HG02759 (cell line): ENCODE results near the gene ADAMTS18.
A peak's percentile ranks its signal among the peaks of the same experiment; 100 is the strongest.

ENCODE experiments used
- ATAC-seq: cut with Tn5 transposase; IDR thresholded peaks from one replicate; pipeline ENCODE4 v1.9.1; 2021; ENCODE audit warnings: mild to moderate bottlenecking, moderate library complexity; ENCODE audit not compliant: unreplicated experiment

Gene ADAMTS18

DNA sequence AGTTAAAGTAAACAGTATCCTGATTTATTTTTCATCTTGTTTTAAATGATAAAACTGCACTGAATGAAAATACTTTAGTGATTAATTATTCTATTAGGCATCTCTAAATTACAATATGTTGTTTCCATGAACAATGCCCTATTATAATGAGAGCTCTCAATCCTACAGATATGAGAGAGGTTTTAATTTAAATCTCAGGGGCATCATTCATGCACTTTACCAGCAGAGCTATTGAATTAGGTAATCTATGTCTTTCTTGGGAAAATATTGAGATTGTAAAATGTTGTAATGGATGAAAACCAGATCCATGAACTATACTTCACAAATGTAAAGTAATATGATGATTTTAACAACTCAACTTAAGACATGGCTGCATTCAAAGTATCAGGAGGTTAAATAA, 103.8 kb downstream of the ADAMTS18 start:
- no peak for ATAC-seq

DNA sequence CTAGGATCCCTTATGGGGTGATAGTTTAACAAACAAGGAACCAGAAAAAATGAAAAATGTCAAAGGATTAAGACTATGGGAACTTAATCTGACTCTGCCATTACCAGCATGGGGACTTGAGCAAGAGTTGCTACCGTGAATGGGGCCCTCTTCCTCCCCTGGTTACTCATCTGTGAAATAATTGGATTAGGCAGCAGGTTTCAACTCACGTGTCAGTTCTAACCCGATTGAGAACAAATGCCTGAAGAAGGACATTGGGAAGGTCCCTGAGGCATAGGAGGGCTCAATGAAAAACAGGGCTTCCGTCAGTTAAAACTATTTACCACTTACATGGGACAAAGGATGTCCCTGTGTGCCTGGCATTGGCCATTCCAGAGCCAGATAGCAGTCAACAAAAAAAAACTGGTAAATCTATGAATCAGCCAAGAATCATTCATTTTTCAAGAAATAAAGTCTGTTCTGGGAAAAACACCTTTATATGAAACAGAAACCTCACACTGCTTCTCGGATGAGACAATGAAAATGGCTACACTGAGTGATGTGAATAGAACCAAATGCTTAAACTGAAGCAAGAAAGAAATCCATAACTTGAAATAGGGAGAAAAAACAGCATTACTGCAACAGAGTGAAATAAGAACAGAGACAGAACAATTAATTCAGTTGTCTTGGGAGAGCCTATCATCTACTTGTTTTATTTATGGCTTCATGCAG, 104.3 kb downstream of the ADAMTS18 start:
- ATAC-seq, result no peak

DNA sequence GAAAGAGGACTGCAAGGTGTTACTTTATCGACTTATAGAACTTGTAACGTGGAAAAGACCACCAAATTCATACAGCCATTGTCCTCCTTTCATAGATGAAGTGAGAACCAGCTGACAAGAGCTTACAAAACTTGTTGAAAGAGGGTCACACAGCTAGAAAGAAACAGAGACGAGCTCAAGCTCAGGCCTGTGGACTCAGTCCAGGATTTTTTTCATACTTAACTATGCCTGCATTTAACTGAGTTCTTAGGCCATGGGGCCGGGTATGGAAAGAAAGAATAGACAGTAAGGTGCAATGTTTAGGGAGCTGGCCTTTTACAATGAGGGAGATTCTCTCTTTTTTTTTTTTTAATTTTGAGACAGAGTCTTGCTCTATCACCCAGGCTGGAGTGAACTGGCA, 106.1 kb downstream of the ADAMTS18 start:
- no peak for ATAC-seq

DNA sequence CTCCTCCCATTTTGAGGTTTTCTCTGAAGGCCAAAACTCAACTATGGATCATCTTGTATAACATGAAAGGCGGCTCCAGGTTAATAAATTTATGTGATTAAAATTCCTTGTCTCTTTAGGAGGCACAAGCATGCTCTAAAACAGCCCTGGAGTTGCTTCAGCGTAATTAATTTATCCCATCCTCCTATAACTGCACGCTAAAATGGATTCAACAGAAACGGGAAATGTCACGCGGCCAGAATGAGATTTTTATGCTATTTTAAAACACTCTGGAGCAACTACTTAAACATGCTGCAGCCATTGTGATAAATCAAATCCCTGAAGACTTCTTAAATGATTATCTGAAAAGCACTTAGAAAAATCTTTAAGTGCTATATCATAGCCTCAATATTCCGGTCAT, 106.6 kb downstream of the ADAMTS18 start:
- no peak for ATAC-seq

DNA sequence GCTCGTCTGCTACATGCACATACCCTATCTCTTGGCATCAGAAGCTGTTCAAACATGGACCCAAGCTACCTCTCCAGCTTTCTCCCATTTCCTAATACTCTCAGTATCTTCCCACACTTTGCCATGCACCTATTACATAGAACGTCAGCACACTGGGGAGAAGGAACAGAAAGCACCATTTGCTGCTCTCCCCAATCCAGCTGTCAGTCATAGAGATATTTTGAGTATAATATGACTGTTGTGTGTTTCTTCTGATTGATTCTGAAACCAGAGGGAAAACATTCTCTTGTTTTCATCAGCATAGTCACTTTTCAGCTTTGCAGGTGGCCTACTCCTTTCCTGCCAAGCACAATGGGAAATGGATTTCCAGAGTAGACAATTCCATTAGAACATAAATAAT, 107.1 kb downstream of the ADAMTS18 start:
- peak; percentile 73 for ATAC-seq

DNA sequence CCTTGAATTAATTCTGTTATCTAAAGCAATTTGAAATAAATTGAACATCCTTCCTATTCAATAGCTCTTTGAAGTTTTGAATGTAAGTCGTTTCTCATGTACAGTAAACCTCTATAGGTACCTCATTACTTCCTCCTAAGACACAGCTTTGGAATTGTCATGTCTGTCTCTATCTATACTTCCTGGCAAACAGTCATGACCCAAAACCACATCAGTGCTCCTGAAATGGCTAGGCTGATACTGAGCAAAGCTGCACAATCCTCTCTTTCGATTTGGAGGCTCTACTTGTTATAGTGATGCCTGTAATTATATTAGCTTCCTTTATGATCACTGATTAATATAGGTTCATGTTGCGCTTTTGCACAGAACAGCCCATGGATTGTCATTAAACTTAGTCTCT, 110.1 kb downstream of the ADAMTS18 start:
- no peak for ATAC-seq

DNA sequence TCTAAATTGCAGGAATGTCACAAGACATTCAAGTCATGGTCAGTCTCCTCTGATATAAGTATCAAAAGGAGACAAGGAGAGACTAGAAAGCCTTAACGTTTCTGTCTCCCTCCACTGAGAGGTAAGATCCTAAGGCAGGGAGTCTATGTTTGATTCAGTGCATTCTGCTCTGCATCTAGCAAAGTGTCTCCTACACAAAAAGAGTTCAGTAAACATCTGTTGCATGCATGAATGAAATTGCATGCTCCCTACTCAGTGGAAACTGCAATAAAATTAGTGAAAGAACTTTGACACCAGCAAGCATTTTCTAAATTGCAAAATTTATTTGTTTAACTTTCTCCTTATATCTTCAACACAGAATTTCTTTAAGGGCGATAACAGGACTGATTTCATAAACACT, 111.1 kb downstream of the ADAMTS18 start:
- no peak for ATAC-seq

DNA sequence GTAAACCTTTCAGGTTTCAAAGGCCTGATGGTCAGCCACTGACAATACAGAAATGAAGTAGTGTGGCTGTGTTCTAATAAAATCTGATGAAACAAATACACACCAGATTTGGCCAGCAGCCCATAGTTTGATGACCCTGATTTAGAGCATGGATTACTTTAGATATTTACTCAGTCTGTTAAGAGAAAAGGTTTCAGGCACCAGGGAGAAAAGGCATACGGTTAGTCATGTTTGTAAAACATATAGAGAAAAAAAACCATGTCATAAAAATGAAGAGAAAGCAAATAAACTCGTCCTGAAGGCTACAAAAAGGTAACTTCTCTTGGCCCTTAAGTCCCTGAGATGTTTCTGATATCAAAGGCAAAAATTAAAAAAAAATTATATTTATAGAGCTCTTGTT, 112.1 kb downstream of the ADAMTS18 start:
- no peak for ATAC-seq

DNA sequence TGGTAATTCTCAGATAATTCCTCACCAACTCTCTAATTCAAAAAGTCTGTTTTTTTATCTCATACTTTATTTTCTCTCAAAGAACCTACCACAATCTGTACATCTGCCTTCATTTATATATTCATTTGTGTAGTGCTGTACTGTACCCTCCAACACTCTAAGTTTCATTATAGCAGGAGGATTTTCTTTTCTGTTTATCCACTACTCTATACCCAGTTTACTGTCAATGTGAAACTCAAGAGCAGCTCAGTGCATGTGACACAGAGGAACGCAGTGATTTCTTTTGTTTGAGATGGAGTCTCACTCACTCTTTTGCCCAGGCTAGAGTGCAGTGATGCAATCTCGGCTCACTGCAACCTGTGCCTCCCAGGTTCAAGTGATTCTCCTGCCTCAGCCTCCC, 117.8 kb downstream of the ADAMTS18 start:
- ATAC-seq, result no peak

DNA sequence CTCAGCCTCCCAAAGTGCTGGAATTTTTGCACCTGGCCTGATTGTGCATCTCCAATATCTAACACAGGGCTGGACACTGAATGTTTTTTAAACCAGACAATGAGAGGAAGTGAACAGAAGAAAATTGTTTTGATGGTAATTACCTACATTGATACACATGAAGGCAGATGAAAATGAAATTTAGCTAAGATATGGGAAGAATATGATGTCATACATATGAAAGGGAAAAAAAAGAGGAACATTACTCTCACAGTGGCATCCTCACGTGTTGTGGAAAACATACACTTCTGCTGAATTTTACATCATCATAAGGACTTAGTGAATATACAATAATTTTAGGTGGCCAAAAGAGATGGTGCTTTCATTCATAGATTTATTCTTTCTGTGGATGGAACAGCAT, 124.0 kb downstream of the ADAMTS18 start:
- ATAC-seq, result no peak

DNA sequence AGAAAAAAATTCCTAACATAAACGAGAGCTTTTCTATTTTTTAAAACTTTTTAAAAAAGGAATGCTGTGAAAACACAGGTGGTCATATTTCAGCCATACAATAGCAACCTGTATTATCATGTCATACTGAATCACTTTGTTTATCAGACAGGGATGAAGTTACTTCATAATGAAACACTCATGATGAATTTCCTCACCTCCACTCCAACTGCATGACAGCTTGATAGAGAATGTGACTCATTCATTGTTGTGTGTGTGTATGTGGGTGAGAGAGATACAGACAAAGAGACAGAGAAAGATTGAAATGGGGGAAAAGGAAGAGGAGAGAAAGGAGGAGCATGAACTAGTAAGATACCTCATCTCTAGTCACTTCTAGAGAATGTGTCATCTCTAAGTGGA, 126.7 kb downstream of the ADAMTS18 start:
- no peak for ATAC-seq

DNA sequence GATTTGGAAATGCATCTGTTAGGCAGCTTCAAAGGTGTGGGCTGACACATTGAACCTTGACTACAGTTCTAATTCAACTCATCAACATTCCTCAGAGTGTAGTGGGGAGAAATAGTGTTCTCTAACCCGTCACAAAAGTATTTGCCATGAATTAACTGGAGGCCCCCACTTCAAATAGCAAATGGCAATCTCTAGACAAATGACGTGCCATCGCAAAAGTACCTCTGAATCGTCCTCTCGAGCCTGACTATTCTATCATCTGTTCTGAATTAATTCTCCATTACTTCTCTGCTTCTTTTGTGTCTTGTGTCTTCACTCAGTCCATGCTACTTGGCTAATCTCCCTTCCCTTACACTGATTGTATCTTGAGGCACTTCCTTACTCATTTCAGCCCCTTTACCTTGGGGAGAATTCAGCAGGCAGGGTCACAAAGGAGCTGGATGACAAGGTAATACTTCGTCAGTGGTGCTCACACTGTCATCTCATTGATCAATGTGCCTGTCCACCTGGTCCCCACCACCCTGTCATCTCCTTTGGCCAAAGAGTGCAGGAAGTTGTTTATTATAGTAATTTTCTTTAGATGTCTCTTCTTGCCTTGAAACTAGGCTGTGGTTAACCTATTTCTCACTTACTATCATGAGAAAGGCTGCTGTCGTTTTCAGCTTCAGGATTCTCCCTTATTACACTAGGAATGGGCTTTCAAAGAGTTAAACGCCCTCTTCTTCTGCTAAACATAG, 127.2 kb downstream of the ADAMTS18 start:
- ATAC-seq, result no peak

DNA sequence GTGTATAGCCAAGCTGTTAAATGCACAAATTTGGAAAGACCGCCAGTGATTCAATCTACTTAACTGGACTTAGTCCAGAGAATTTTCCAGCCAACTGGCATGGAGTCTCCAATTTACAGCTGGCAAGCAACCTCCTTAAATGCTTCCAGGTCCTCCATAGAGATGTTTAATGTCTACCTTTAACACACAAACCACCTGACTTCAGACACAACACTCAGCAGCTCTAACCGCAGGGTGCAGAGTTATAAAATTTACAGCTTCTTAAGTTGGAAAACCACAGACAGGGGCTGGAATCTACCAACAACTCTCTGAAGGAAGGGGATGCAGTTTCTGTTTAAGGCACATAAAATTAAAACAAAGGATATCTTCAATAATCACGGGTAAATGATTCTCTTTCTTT, 128.8 kb downstream of the ADAMTS18 start:
- no peak for ATAC-seq

DNA sequence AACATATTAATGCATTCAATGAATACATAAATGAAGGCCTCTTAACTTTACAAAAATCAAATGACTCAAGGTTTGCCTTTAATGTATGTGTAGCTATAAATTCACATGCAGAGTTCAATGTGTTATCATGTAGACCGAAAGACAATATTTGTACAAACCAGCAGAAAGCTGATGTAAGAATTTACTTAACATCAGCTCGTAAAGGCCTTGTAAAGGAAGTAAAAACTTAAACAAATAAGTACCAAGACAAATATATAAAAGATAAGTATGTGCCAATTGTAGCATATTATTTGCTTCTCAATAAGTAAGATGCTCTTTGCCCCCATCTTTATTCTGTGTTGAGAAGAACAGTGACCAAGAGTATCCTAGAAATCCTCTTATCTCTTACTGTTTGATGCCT, 130.0 kb downstream of the ADAMTS18 start:
- no peak for ATAC-seq

DNA sequence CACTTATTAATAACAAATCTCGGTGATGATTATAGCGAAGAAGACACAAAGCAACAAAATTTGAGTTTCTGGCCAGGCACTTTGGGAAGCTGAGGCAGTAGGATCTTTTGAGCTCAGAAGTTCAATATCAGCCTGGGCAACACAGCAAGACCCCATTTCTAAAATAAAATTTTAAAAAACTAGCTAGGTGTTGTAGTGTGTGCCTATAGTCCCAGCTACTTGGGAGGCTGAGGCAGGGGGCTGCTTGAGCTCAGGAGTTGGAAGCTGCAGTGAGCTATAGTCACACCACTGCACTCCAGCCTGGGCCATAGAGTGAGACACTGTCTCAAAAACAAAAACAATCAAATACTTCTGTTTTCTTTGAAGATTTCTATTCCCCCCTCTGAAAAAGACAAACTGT, 130.7 kb downstream of the ADAMTS18 start:
- ATAC-seq, result no peak

DNA sequence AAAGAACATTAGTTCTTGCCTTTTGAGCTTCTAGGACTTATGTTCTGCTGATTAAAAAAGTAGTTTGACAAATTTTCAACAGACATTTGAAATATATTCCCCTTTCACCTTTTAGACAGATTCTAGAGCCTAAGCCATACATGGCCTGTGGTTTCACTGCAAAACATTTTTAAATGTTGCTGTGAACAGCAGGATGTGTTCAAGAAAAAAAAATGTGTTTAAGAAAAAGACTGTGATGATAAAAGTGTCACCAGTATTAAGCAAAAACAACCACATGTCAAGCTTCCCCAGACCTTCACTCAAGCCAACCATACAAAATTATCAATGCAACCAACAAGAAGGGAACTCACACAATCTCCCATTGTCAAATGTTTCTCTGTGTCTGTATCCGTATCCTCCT, 132.2 kb downstream of the ADAMTS18 start:
- no peak for ATAC-seq

DNA sequence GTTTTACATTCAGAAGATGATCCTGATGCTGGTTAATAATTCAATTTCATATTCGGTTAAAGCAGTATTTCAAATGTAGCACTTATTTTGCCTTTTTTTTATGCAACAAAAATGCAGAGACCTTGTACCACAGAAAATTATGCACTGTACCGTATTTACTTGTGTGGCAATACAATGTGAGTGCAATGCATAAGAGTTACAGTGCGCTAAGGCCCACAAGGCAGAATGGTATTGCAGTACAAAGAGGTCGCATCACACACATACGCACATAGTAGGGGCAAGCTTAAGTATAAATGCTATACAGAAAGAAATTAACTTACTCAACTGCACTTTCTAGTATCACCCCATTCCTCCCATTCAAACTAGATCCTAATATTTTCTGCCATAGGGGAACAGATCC, 132.6 kb downstream of the ADAMTS18 start:
- no peak for ATAC-seq

DNA sequence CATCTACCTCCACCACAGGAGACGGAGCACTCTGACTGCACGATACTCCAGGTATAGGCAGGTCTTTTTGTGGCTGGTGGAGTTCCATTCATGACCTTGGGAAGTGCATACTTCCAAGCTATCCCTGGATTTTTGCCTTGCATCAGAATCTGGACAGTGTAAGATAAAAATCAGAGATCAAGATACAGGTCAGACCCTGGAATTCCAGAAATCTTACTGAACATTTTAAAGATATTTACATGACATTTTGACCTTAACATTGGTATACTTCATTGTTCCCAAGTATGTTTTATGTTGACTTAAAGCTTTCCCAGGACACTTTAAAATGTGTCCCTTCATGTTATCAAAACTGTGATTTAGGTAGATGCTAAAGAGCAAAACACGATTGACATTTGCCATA, 134.6 kb downstream of the ADAMTS18 start:
- no peak for ATAC-seq

DNA sequence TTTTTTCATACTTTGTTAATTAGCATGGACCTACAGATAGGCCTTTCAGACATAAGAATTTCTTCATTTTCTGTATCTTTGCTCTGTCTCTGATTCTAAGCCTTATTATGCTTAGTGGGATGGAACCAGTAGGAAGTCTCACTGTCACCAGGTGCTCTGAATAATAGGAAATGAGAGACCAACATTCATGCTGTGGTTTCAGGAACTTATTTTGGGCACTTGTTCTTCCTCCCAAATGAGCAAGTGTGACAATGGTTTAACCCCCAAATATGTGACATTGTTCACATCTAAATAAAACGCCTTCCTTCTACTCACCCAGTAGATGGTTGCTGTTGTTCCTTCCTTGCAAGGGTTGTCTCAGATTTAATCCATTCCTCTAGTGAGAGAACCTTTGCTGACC, 135.4 kb downstream of the ADAMTS18 start:
- ATAC-seq, result peak; percentile 79

DNA sequence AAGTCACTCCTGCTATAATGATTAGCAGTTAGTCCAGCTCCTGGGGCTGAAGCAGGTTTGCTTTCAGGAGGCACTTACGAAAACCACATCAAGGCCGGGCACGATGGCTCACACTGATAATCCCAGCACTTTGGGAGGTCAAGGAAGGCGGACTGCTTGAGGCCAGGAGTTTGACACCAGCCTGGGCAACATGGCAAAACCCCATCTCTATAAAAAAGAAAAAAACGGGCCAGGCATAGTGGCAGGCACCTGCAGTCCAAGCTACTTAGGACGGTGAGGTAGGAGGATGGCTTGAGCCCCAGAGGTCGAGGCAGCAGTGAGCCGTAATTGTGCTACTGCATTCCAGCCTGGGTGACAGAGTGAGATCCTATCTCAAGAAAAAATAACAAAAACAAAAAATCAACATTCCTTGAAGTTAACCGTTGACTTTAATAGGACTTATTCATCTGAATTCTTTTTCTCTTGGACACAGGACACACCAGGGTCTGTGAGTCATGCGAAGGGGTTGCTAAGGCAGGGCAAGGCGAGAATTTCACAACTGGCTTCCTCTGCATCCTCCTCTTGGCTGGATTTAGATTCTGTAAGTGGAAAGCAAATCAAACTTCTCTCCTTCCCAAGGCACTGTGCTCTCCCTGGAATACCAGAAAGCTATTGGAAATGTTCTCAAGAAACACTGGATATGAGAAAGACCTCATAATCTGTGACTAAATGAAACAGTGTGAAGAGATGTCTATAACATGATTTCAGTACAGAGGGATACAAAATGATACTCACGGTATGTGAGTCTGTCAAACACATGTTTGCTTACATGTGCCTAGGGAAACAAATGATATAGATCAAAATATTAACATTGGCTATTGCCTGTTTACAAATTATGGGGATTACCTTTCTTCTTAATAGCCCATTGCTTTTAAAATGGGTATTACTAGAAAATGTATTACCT, 136.1 kb downstream of the ADAMTS18 start:
- no peak for ATAC-seq

DNA sequence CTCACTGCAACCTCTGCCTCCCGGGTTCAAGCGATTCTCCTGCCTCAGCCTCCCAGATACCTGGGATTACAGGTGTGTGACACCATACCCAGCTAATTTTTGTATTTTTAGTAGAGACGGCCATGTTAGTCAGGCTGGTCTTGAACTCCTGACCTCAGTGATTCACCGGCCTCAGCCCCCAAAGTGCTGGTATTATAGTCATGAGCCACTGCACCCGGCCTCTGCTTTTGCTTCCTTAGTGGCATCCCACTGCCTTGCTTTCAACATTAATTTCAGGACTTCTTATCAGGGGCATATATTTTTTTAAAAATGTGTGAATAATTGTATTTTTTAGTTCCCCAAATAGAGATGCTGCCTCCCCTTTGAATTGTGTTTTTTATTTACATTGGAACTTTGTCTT, 136.8 kb downstream of the ADAMTS18 start:
- no peak for ATAC-seq

DNA sequence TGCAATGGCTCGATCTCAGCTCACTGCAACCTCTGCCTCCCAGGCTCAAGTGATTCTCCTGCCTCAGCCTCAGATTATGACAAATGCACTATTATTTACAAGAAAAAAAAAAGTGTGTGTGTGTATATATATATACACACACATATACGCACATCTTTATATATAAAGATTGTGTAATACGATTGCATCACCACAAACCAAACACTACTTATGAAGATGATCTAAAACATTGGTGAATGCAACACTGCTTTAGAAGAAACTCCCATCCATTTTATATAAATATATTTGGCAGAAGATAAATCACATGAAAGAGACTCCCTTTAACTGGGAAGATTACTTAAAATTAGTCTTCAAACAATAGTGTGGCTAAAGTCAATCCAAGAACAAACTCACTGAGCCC, 138.9 kb downstream of the ADAMTS18 start:
- ATAC-seq, result no peak
